B cell (primary cell): ENCODE results near the gene PSMG2. TPM values are rescaled to one million over a fixed set of nuclear protein-coding genes. Genes with fewer than 3 reads are reported as not detected.

Source experiments
- ATAC-seq: fragments of 200-7000 bp; cut with Tn5 transposase; one replicate; pipeline ENCODE4 v1.10.0; 2021; ENCODE audit warnings: low read depth, mild to moderate bottlenecking, moderate number of reproducible peaks, moderate library complexity
- CTCF ChIA-PET: fragments of 350-600 bp; sonication (Branson Sonifier 250); formaldehyde crosslinking; loops from one replicate; lab custom pipeline; 2021; ENCODE audit warnings: antibody characterized with exemption, inconsistent platforms; lab: Charles Lee
- POLR2A ChIA-PET: fragments of 350-600 bp; sonication (Branson Sonifier 250); formaldehyde crosslinking; loops from one replicate; lab custom pipeline; 2021; ENCODE audit warnings: antibody characterized with exemption; lab: Charles Lee
- DNase-seq: peaks from one replicate; pipeline ENCODE4 v3.0.0; 2013
- H2AFZ ChIP-seq: 2 replicates; pipeline ENCODE4 v1.6.1; 2012; ENCODE audit warnings: mild to moderate bottlenecking, low read depth, low read length; ENCODE audit not compliant: insufficient read depth, poor library complexity, severe bottlenecking
- H3K27ac ChIP-seq, 2 donors: 1 replicate in 1 of 2; 2 replicates in 1 of 2; pipeline ENCODE4 v1.5.1; 2012 to 2013; ENCODE audit warnings: low read length in 2 of 2, mild to moderate bottlenecking in 2 of 2, moderate library complexity in 1 of 2
- H3K27me3 ChIP-seq, 4 experiments: fragments of 200-600 bp in 1 of 4; sonication (generic) in 1 of 4; replicated peaks in 1 of 4; 1 replicate in 2 of 4; 2 replicates in 2 of 4; pipeline versions ENCODE4 v1.6.1 to v1.7.0; 2013 to 2016; ENCODE audit warnings: low read length in 3 of 4, mild to moderate bottlenecking in 2 of 4, mixed read lengths in 1 of 4, moderate library complexity in 1 of 4; ENCODE audit not compliant: insufficient read depth in 4 of 4, control insufficient read depth in 3 of 4; ENCODE audit errors: control extremely low read depth in 1 of 4
- H3K36me3 ChIP-seq, 2 experiments: replicated peaks in 1 of 2; 1 replicate in 1 of 2; 2 replicates in 1 of 2; pipeline versions ENCODE4 v1.6.1 to v1.7.1; 2013; ENCODE audit warnings: low read length in 1 of 2; ENCODE audit not compliant: insufficient read depth in 2 of 2, control insufficient read depth in 1 of 2; ENCODE audit errors: control extremely low read depth in 1 of 2, extremely low read depth in 1 of 2
- H3K4me1 ChIP-seq, 2 donors: fragments of 200-600 bp in 1 of 2; sonication (generic) in 1 of 2; 1 replicate in 1 of 2; 2 replicates in 1 of 2; pipeline versions ENCODE4 v1.5.1 to v1.6.1; 2013 to 2017; ENCODE audit warnings: low read length in 2 of 2; ENCODE audit not compliant: control insufficient read depth in 2 of 2, insufficient read depth in 2 of 2
- H3K4me2 ChIP-seq: replicated peaks from 2 replicates; pipeline ENCODE3; 2012; ENCODE audit warnings: mild to moderate bottlenecking, low read depth, low read length; ENCODE audit not compliant: poor library complexity, severe bottlenecking
- H3K4me3 ChIP-seq, 5 experiments: fragments of 200-600 bp in 1 of 5; sonication (generic) in 1 of 5; 1 replicate in 3 of 5; 2 replicates in 2 of 5; pipeline versions ENCODE4 v1.5.1 to v1.7.0; 2011 to 2016; ENCODE audit warnings: low read length in 4 of 5, mild to moderate bottlenecking in 4 of 5, low read depth in 2 of 5, control low read depth in 1 of 5, moderate library complexity in 1 of 5; ENCODE audit not compliant: insufficient read depth in 1 of 5; ENCODE audit errors: control extremely low read depth in 1 of 5, extremely low read depth in 1 of 5
- H3K79me2 ChIP-seq: fragments of 200-600 bp; sonication (generic); one replicate; pipeline ENCODE4 v1.6.0; 2016; ENCODE audit warnings: low read length; ENCODE audit not compliant: control insufficient read depth, insufficient read depth
- H3K9ac ChIP-seq: fragments of 200-600 bp; sonication (generic); 2 replicates; pipeline ENCODE4 v1.6.1; 2017; ENCODE audit warnings: mild to moderate bottlenecking, low read length, moderate library complexity
- H3K9me3 ChIP-seq, 3 donors: one replicate each; pipeline versions ENCODE4 v1.6.1 to v1.7.1; 2013; ENCODE audit warnings: low read length in 2 of 3; ENCODE audit not compliant: control insufficient read depth in 2 of 3, insufficient read depth in 1 of 3; ENCODE audit errors: control extremely low read depth in 1 of 3
- H4K20me1 ChIP-seq: 2 replicates; pipeline ENCODE4 v1.6.0; 2012; ENCODE audit warnings: mild to moderate bottlenecking, low read length; ENCODE audit not compliant: insufficient read depth, control insufficient read depth, poor library complexity, severe bottlenecking
- H3K27ac Mint-ChIP-seq: one replicate; pipeline ENCODE4 v1.8.0; 2021; ENCODE audit warnings: mixed read lengths
- H3K27me3 Mint-ChIP-seq: one replicate; pipeline ENCODE4 v1.8.0; 2021; ENCODE audit warnings: mixed read lengths
- H3K4me1 Mint-ChIP-seq: one replicate; pipeline ENCODE4 v1.8.0; 2021; ENCODE audit warnings: mixed read lengths
- H3K4me3 Mint-ChIP-seq: one replicate; pipeline ENCODE4 v1.8.0; 2021; ENCODE audit warnings: mixed read lengths
- H3K9me3 Mint-ChIP-seq: one replicate; pipeline ENCODE4 v1.8.0; 2022; ENCODE audit warnings: mixed read lengths; ENCODE audit not compliant: insufficient read depth
- EZH2 ChIP-seq: IDR thresholded peaks from 2 replicates; pipeline ENCODE4 v1.6.1; 2012; ENCODE audit warnings: borderline replicate concordance, low read depth, mild to moderate bottlenecking, moderate library complexity, low read length; ENCODE audit not compliant: insufficient read depth, poor library complexity, severe bottlenecking
- WGBS: methylation state at CpG from one replicate; pipeline ENCODE4 v1.1.5; 2013; ENCODE audit warnings: missing lambda C conversion rate; ENCODE audit not compliant: insufficient coverage; 5-methylcytosine and 5-hydroxymethylcytosine counted together
- intact Hi-C: fragments of 100-400 bp; cut with micrococcal nuclease; formaldehyde crosslinking; loops from one replicate; pipeline ENCODE4 v1.10.0; 2022
- polyA plus RNA-seq: library from polyadenylated mRNA; depleted of rRNA; stranded (reverse); fragments of >200 nt; gene quantifications from 2 replicates; pipeline ENCODE4 v1.2.3, GENCODE V29; 2012
- total RNA-seq, 2 donors: library from RNA; stranded (reverse); fragments of 120-200 nt in 1 of 2; gene quantifications; 1 replicate in 1 of 2; 2 replicates in 1 of 2; pipeline versions ENCODE4 v1.2.3 to v1.2.4, GENCODE V29; 2013 to 2022
- TF ChIP-seq, protein P1 (sequence below): fragments of 200-600 bp; IDR thresholded peaks from one replicate; pipeline ENCODE4 v1.8.0; 2022; ENCODE audit warnings: antibody characterized with exemption, mild to moderate bottlenecking

The PSMG2 gene
- total and polyA plus RNA-seq, 2 donors (not counting 1 experiment from before 2014, with no cell fraction given), result 31.8 to 64.1 TPM

DNA sequence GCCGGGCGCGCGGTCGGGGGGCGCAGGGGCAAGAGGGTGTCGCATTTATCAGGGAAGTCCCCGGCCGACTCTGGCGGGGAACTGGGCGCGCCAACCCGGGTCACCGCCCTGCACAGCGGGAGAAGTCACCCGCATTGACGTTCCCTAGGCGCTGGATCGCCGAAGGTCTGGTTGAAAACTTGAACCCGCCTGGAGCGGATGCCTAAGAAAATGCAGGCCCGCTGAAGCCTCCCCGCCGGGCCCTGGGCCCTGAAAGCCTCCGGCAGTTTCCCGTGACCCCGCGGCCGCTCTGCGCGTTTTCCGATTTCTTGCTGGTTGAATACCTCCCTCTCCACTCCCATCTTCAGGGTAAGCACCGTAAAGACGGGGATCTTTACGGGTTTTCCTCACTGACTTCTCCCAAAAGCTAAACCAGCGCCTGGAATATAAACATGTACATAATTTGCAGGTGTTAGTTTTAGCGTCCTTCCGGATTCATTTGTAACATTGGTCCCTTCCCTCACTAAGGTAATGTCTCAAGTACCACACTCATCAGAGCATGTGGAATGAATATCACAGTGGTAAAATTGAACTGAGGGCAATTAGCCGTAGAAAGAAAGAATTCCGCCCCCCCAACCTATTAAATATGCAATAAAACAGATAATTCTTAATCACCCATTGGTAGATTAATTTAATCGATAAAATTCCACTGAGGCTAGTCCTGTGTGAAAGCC lies 44.3 kb upstream of the PSMG2 start:
- no peaks in the 10 kb centered on the region for H3K36me3 ChIP-seq
- ATAC-seq (no peak), DNase-seq (no peak)
- WGBS, result 13% methylated on average over 33 of the region's 42 CpGs
- peaks cover 9 to 11% of the 10 kb centered on the region in 2 donors for H3K4me1 ChIP-seq
- H3K27me3 ChIP-seq, result peaks cover 0 to 27% (median 2%) of the 10 kb centered on the region in 4 experiments
- H3K4me2 ChIP-seq, result peak overlapping the region; percentile 96
- peak overlapping the region; percentile 94 for H3K4me3 Mint-ChIP-seq
- H3K4me1 Mint-ChIP-seq, result peaks cover 11% of the 10 kb centered on the region
- H3K9ac ChIP-seq, result peak overlapping the region; percentile 65
- intact Hi-C loops, result loop anchor here (1.0 to 5.0 kb wide), 2 partner anchors 251 to 721 kb away; partner anchors contain the start of gene PRELID3A
- H3K9me3 Mint-ChIP-seq, result no peaks in the 10 kb centered on the region
- peaks cover 0 to 1% (median 0%) of the 10 kb centered on the region in 3 donors for H3K9me3 ChIP-seq
- H3K79me2 ChIP-seq, result no peaks in the 10 kb centered on the region
- peak overlapping the region in 4 of 5 experiments; percentile 32 to 67 (median 58) for H3K4me3 ChIP-seq
- H2AFZ ChIP-seq, result peak overlapping the region; percentile 84
- H3K27me3 Mint-ChIP-seq, result peaks cover 19% of the 10 kb centered on the region
- ChIA-PET POLR2A (no interaction called here), CTCF (interaction anchor here (0.7 to 7.1 kb wide), 6 partner anchors 23 to 330 kb away, joined by 3 to 111 read pairs (median 3); partner anchors contain the start of gene PRELID3A)
- no peak overlapping the region for H3K27ac ChIP-seq
- TF ChIP-seq, protein P1, sequence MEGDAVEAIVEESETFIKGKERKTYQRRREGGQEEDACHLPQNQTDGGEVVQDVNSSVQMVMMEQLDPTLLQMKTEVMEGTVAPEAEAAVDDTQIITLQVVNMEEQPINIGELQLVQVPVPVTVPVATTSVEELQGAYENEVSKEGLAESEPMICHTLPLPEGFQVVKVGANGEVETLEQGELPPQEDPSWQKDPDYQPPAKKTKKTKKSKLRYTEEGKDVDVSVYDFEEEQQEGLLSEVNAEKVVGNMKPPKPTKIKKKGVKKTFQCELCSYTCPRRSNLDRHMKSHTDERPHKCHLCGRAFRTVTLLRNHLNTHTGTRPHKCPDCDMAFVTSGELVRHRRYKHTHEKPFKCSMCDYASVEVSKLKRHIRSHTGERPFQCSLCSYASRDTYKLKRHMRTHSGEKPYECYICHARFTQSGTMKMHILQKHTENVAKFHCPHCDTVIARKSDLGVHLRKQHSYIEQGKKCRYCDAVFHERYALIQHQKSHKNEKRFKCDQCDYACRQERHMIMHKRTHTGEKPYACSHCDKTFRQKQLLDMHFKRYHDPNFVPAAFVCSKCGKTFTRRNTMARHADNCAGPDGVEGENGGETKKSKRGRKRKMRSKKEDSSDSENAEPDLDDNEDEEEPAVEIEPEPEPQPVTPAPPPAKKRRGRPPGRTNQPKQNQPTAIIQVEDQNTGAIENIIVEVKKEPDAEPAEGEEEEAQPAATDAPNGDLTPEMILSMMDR, result no peak
- no peak for TF ChIP-seq EZH2
- H3K27ac Mint-ChIP-seq, result no peak overlapping the region
- H4K20me1 ChIP-seq, result no peaks in the 10 kb centered on the region
